GM23248 (cell line): ENCODE results near the gene LPAR5. TPM values are rescaled to one million over a fixed set of nuclear protein-coding genes. Genes with fewer than 3 reads are reported as not detected.
A peak's percentile ranks its signal among the peaks of the same experiment; 100 is the strongest.

Experiments used
- DNase-seq: peaks from one replicate; pipeline ENCODE4 v3.0.0-alpha.2; 2015
- H2AFZ ChIP-seq: fragments of 200-600 bp; sonication (generic); 2 replicates; pipeline ENCODE4 v1.6.1; 2016; ENCODE audit warnings: antibody characterized with exemption
- H3F3A ChIP-seq: fragments of 200-600 bp; sonication (generic); 2 replicates; pipeline ENCODE4 v1.6.1; 2016; ENCODE audit warnings: mild to moderate bottlenecking, antibody characterized with exemption, mixed run types; ENCODE audit not compliant: insufficient read depth
- H3K27ac ChIP-seq: fragments of 200-600 bp; sonication (generic); 2 replicates; pipeline ENCODE4 v1.5.1; 2016; ENCODE audit warnings: mild to moderate bottlenecking
- H3K27me3 ChIP-seq: fragments of 200-600 bp; sonication (generic); replicated peaks from 2 replicates; pipeline ENCODE4 v1.6.1; 2016; ENCODE audit warnings: mild to moderate bottlenecking; ENCODE audit not compliant: insufficient read depth
- H3K36me3 ChIP-seq: fragments of 200-600 bp; sonication (generic); 2 replicates; pipeline ENCODE4 v1.6.1; 2016; ENCODE audit warnings: low read depth, mild to moderate bottlenecking
- H3K4me1 ChIP-seq: fragments of 200-600 bp; sonication (generic); 2 replicates; pipeline ENCODE4 v1.6.1; 2016; ENCODE audit warnings: mild to moderate bottlenecking; ENCODE audit not compliant: insufficient read depth
- H3K4me2 ChIP-seq: fragments of 200-600 bp; sonication (generic); one replicate; pipeline ENCODE4 v1.6.1; 2016; ENCODE audit warnings: mild to moderate bottlenecking; ENCODE audit not compliant: unreplicated experiment
- H3K4me3 ChIP-seq: fragments of 200-600 bp; sonication (generic); 2 replicates; pipeline ENCODE4 v1.5.1; 2016; ENCODE audit warnings: mild to moderate bottlenecking
- H3K79me2 ChIP-seq: fragments of 200-600 bp; sonication (generic); 2 replicates; pipeline ENCODE4 v1.6.1; 2016; ENCODE audit warnings: mild to moderate bottlenecking; ENCODE audit not compliant: insufficient read depth
- H3K9ac ChIP-seq: fragments of 200-600 bp; sonication (generic); 2 replicates; pipeline ENCODE4 v1.6.1; 2016; ENCODE audit warnings: mild to moderate bottlenecking
- H3K9me2 ChIP-seq: fragments of 200-600 bp; sonication (generic); 2 replicates; pipeline ENCODE4 v1.6.1; 2016; ENCODE audit warnings: mixed run types, mild to moderate bottlenecking, moderate library complexity; ENCODE audit not compliant: insufficient read depth
- H3K9me3 ChIP-seq: fragments of 200-600 bp; sonication (generic); one replicate; pipeline ENCODE4 v1.6.1; 2017; ENCODE audit warnings: low read depth
- H4K20me1 ChIP-seq: fragments of 200-600 bp; sonication (generic); 2 replicates; pipeline ENCODE4 v1.6.0; 2016; ENCODE audit not compliant: insufficient read depth
- EZH2 ChIP-seq: fragments of 200-600 bp; sonication (generic); IDR thresholded peaks from 2 replicates; pipeline ENCODE4 v1.6.1; 2018; ENCODE audit warnings: antibody characterized with exemption, mild to moderate bottlenecking; ENCODE audit not compliant: insufficient read depth, poor library complexity, severe bottlenecking
- EZH2phosphoT487 ChIP-seq: fragments of 200-600 bp; sonication (generic); IDR thresholded peaks from 2 replicates; pipeline ENCODE4 v1.6.1; 2018; ENCODE audit warnings: antibody characterized with exemption, moderate library complexity, mild to moderate bottlenecking, low read depth; ENCODE audit not compliant: insufficient read depth
- WGBS, 2 experiments: methylation state at CpG; one replicate each; pipeline ENCODE4 v1.1.6; 2015 to 2017; ENCODE audit warnings: low lambda C conversion rate in 2 of 2, low coverage in 1 of 2; ENCODE audit errors: missing lambda C conversion rate in 2 of 2; 5-methylcytosine and 5-hydroxymethylcytosine counted together
- in situ Hi-C: fragments of 300-500 bp; cut with MboI; formaldehyde crosslinking; loops from 2 replicates; pipeline ENCODE4 v1.15.0; 2020
- polyA plus RNA-seq: library from polyadenylated mRNA; unstranded; fragments of >200 nt; fragmentation: Nextera tagmentation; extraction: Ambion mirVana; gene quantifications from 2 replicates; pipeline ENCODE4 v1.2.1, GENCODE V29; 2016
- total RNA-seq: library from RNA; depleted of rRNA; stranded (reverse); fragments of >200 nt; shearing (Covaris generic); gene quantifications from 2 replicates; pipeline ENCODE4 v1.2.3, GENCODE V29; 2014

The LPAR5 gene
- total and polyA plus RNA-seq, 2 experiments from 2014 or later: not detected

GRCh38 chr12:6638305-6638704, 2.5 kb upstream of the LPAR5 start:
- no peaks in the 10 kb centered on the region for H4K20me1 ChIP-seq
- TF ChIP-seq EZH2phosphoT487: no peak
- TF ChIP-seq EZH2: no peak
- H3K27ac ChIP-seq: no peak overlapping the region
- no peak for DNase-seq
- no peaks in the 10 kb centered on the region for H3F3A ChIP-seq
- H3K9ac ChIP-seq: no peak overlapping the region
- no peak overlapping the region for H2AFZ ChIP-seq
- H3K79me2 ChIP-seq: no peaks in the 10 kb centered on the region
- no peaks in the 10 kb centered on the region for H3K9me3 ChIP-seq
- H3K4me3 ChIP-seq: no peak overlapping the region
- H3K27me3 ChIP-seq: no peaks in the 10 kb centered on the region; the same call in 1 of the 2 replicates
- in situ Hi-C loops: no loop called here
- 76 to 85% methylated on average over 9 of the region's 9 CpGs for WGBS, 2 experiments
- no peak overlapping the region for H3K4me2 ChIP-seq
- no peaks in the 10 kb centered on the region for H3K36me3 ChIP-seq
- H3K9me2 ChIP-seq: no peaks in the 10 kb centered on the region
- peaks cover 8% of the 10 kb centered on the region; the same call in 1 of the 2 replicates for H3K4me1 ChIP-seq

GRCh38 chr12:6635375-6635855, 344 bp downstream of the LPAR5 start:
- Histone ChIP-seq H3K9ac (peak overlapping the region; percentile 14; the same call in 1 of the 2 replicates), H3K9me3 (no peaks in the 10 kb centered on the region), H3K4me3 (no peak overlapping the region), H3F3A (no peaks in the 10 kb centered on the region), H3K36me3 (no peaks in the 10 kb centered on the region), H3K4me2 (no peak overlapping the region), H2AFZ (peak overlapping the region; percentile 43), H3K79me2 (no peaks in the 10 kb centered on the region), H3K4me1 (peaks cover 8% of the 10 kb centered on the region; the same call in 1 of the 2 replicates), H3K27me3 (no peaks in the 10 kb centered on the region), H3K9me2 (no peaks in the 10 kb centered on the region), H4K20me1 (no peaks in the 10 kb centered on the region), H3K27ac (no peak overlapping the region)
- DNase-seq: peak; percentile 22
- TF ChIP-seq EZH2phosphoT487 (no peak), EZH2 (no peak)
- WGBS, 2 experiments: 59 to 80% methylated on average over 4 to 5 of the region's 5 CpGs
- in situ Hi-C loops: no loop called here

GRCh38 chr12:6632026-6632983, 3.5 kb downstream of the LPAR5 start:
- Histone ChIP-seq H3K4me3 (no peak overlapping the region), H3K9me3 (no peaks in the 10 kb centered on the region), H3K4me1 (peaks cover 8% of the 10 kb centered on the region; the same call in 1 of the 2 replicates), H3K9ac (no peak overlapping the region), H3K4me2 (no peak overlapping the region), H2AFZ (no peak overlapping the region), H4K20me1 (no peaks in the 10 kb centered on the region), H3K36me3 (no peaks in the 10 kb centered on the region), H3K9me2 (no peaks in the 10 kb centered on the region), H3K27me3 (no peaks in the 10 kb centered on the region), H3F3A (no peaks in the 10 kb centered on the region), H3K79me2 (no peaks in the 10 kb centered on the region), H3K27ac (no peak overlapping the region)
- TF ChIP-seq EZH2phosphoT487: no peak
- TF ChIP-seq EZH2: no peak
- 75 to 76% methylated on average over 20 to 21 of the region's 21 CpGs for WGBS, 2 experiments
- no peak for DNase-seq
- in situ Hi-C loops: no loop called here

DNA sequence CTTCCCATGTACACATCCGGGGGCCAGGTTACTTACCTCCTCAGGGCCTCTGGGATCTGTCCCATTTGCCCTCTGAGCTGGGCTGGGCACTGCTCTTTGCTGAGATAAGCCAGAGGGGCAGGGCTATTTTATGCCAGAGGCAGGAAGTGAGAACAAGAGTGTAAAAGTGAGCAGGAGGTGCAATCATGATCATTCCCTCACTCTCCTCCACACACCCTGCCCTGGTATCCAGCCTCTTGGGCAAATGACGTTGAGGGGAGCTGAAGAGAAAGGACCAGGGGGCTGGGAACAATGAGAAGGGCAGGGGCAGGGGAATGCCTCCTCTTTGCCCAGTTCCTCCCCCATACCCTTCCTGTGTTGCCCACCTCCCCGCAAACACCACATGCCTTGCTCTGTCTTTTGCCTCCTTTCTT, 4.2 kb downstream of the LPAR5 start:
- Histone ChIP-seq H3K27me3 (no peaks in the 10 kb centered on the region), H4K20me1 (no peaks in the 10 kb centered on the region), H3K27ac (no peak overlapping the region), H3K4me2 (no peak overlapping the region), H2AFZ (no peak overlapping the region), H3F3A (no peaks in the 10 kb centered on the region), H3K36me3 (no peaks in the 10 kb centered on the region), H3K79me2 (no peaks in the 10 kb centered on the region), H3K9me2 (no peaks in the 10 kb centered on the region), H3K4me3 (no peak overlapping the region), H3K4me1 (peaks cover 8% of the 10 kb centered on the region; the same call in 1 of the 2 replicates), H3K9me3 (no peaks in the 10 kb centered on the region), H3K9ac (no peak overlapping the region)
- TF ChIP-seq EZH2 (no peak), EZH2phosphoT487 (no peak)
- WGBS, 2 experiments: 69 to 78% methylated on average over 2 to 3 of the region's 3 CpGs
- DNase-seq: no peak
- in situ Hi-C loops: no loop called here
